Activated CD4-positive, CD25-positive, alpha-beta regulatory T cell treated with anti-CD3 and anti-CD28 coated beads, Interleukin-2, amount 50 U/mL, for 72 hours (primary cell): ENCODE measurements around the gene CSF2.
A peak's percentile ranks its signal among the peaks of the same experiment; 100 is the strongest.

Experiments used
- DNase-seq: peaks from one replicate; pipeline ENCODE4 v3.0.0; 2021

CSF2 gene

GRCh38 chr5:132073231-132074013, at the start of gene CSF2:
CSF2 (plus strand) TSS chr5:132073789; CDS start chr5:132073824, 35 bp downstream.
- DNase-seq, result no peak

DNA sequence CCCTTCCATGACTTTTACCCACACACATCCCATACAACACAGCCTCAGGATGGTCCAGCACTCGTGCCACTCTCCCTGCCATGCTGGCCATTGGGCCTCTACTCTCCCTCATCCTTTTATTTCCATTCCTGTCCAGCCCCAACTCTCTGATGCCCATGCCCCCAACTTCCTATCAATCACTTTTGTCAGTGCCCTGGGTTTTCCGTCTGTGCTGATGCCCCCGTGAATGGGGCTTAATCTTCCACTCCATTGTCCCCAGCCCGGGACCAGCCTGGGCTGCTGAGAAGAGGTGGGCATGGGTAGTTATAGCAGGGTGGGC, 49.5 kb upstream of the CSF2 start:
- no peak for DNase-seq

DNA sequence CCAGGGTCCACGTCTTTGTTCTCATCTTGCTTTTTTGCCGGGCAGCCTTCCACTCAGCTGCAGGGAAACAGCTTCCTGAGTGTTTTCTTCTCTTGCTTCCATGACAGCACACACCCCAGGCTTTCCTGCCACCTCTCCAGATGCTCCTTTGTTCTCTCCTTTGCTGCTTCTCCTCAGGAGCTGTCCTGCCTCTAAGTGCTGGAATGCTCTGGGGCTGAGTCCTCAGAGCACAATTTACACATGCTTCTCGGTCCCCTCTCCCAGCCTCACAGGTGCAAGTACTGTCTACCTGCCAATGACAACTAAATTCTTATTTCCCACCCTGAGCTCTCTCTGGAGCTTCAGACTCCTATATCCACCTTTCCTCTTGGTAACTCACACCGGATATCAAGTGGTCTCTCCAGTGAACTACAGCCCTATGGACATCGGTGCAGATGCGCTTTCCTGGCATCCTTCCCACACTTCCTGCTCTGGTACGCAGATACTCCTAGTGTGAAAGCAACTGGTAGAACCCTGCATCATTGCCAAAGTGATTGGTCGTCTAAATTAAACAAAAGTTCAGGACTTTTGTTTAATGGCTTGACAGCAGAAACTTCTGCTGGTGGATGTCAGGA, 48.7 kb upstream of the CSF2 start:
- DNase-seq, result no peak

GRCh38 chr5:132025403-132025971, 48.1 kb upstream of the CSF2 start:
- DNase-seq, result no peak

DNA sequence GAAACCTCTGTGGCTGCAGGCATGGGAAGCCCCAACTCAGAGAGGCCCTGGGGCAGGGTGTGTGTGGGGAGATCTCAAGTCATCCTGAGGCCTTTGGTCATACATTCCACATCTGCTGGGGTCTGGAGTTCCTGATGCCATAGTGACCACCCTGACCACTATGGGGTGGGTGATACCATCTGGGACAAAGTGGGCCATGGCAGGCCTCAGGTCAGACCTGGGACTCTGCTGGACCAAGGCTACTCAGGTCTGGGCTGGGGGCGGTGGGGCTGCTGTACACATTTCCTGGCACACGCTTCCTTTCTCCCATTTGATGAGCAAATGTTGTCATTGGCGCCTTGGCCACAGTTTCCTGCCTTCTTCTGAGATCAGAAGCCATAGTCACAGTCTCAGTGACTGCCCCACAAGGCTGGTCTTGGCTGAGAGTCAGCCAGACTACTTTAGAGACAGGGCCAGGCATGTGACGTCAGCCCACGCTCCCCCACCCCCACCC, 47.0 kb upstream of the CSF2 start:
- peak; percentile 32 for DNase-seq

GRCh38 chr5:132027027-132027426, 46.6 kb upstream of the CSF2 start:
- DNase-seq, result peak; percentile 30

- no peak for DNase-seq
Measured at GRCh38 chr5:132029609-132030330, 43.8 kb upstream of the CSF2 start.

- no peak for DNase-seq
Measured at GRCh38 chr5:132030610-132031009, 43.0 kb upstream of the CSF2 start.

GRCh38 chr5:132032196-132032595, 41.4 kb upstream of the CSF2 start:
- no peak for DNase-seq

DNA sequence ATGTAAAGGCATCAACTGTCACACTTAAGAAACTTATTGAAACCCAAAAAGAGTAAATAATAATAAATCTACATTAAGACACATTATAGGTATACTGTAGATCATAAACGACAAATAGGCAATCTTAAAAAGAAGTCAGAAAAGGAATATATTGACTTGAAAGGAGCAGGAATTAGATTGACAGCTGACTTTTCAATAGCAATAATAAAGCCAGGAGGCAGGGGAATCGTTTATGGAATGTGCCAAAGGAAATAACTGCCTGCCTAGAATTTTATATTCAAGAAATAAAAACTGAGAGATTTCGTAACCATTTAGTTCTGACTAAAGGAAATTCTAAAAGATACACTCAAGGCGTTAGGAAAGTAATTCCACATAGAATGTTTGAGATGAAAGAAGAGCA, 40.5 kb upstream of the CSF2 start:
- no peak for DNase-seq

- DNase-seq, result no peak
Measured at GRCh38 chr5:132037353-132037752, 36.2 kb upstream of the CSF2 start.

GRCh38 chr5:132044207-132044606, 29.4 kb upstream of the CSF2 start:
- no peak for DNase-seq

DNA sequence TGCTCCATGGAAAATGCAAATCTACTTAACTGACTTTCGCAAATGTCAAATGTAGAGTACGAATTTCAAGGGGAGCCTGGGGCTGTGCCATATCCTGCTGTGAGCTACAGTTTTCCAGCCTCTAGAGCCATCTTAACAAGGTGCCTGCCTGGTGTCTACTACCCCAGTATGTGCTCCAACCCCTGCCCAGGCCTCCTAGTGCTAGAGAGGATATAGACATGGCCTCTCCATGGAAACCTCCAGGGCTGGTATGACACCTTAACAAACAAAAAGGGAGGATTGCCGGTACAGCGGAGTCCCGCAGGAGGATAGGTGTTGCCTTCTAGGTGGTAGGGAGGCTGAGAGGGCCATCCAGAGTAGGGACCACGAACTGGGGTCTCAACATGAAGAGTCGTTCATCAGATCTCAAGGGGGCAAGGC, 26.7 kb upstream of the CSF2 start:
- DNase-seq, result no peak

DNA sequence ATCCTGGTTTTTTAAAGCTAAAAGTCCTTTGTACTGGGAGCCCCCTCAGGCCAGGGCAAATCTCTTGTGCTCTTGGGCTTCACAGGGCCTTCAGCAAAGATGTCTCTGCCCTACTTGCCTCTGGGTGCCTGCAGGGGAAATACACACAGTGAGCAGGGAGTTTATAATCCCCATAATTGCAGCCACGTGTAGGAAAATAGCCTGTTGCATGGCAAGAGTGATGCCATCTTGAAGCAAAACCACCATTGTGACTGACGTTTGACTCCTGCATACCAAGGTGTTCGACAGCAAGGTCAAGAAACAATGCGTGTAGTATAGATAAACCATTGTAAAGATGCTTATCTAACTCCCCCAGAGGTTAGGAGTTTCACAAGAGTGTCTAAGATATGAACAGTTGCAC, 24.5 kb upstream of the CSF2 start:
- no peak for DNase-seq

DNA sequence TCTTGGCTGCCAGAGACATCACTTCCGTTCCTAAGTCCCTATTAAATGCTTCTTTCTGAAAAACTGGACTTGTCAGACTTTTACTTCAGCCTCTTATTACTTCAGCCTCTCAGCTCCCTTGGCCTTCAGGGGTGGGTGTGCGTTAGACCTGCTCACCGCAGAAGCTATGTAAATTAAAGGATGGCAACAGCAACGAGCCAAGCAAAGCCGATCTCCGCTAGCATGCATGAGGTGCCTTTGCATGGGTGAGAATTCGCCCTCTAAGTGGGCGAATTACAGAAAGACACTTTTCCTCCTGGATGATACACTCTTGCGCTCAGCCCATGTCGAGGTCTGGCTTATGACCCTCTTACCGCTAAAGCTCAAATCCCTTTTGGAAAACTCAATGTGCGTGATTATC, 24.0 kb upstream of the CSF2 start:
- DNase-seq, result no peak

- DNase-seq, result no peak
Measured at GRCh38 chr5:132050136-132050535, 23.5 kb upstream of the CSF2 start.

DNA sequence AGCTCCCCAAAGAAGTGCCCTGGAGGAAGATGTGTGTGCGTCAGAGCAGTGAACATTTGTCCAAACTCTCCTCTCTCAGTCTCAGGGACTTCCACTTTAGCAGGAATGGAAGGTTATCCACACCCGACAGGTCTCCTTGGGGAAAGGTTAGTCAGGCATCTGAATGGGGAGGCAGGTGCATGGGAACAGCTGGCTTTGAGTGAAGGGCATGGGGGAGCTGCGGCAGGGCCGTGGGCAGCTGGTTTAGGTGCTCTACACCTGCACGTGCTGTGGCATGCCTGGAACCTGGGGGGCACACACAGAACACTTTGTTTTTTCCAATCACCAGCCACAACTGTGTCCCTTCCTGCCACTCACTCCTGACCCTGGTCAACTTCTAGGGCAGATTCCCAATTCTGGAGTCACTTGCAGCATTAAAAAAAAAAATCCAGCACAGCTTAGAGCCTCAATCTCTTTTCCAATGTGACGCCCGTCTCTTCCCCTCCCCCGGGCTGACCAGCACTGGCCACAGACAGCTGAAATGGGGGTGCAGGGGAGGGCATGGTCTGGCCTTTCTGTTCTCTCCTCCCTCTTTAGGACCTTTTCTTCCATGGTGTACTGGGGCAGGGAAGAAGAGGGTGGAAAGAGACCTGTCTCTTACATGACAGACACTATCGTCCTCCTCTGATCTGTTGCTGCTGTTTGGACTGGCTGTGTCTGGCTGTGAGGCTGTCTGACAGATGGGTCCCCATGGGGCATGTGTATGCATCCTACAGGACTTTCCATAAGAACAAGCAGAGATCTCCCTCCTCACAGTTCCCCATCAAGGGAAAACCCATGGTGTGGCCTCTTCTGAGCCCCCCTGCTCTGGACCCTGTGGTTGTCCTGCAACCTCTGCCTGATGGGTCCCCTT, 22.7 kb upstream of the CSF2 start:
- DNase-seq, result no peak

DNA sequence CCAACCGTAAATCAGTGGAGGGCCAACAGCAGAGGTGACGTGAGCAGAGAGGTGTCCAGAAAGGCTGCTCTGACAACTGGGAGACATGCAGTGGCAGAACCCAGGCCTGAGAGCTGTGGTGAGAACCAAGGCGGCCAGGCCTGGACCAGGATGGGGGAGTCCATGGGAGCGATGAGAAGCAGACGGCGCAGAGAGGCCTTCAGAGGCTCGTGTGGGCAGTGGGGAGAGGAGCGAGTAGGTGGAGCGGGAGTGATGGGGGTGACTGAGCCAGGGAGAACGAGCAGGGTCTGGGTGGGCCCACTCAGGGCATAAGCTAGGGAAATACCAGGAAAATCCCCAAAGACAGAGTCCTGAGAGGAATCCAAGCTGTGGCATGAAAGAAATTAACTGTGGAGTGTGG, 21.1 kb upstream of the CSF2 start:
- no peak for DNase-seq

DNA sequence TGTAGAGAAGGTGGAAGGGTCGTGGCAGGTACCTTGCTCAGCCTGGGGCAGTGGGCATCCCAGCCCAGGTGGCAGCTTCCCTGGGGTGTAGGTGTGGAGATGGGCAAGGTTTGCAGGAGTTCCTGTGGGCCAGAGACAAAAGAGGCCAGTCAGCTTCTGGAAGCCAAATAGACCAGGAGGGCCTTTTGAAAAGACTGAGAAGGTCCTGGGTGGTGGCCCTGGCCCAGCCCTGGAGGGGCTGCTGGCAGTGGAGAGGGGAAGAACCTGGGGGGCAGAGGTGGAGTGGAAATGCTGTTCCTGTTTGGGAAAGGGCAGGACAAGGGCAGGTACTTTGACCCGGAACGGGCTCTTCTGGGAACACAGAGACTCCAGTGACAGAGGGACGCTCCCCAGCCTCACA, 20.1 kb upstream of the CSF2 start:
- no peak for DNase-seq

- DNase-seq, result no peak
Measured at GRCh38 chr5:132054031-132054696, 19.4 kb upstream of the CSF2 start.

- no peak for DNase-seq
Measured at GRCh38 chr5:132054697-132055440, 18.7 kb upstream of the CSF2 start.
